HG03045 (cell line): ENCODE measurements around the gene APBA1.
"Not testable (repeated sequence)": the region's sequence is repeated elsewhere in the genome, so short reads cannot be mapped to it uniquely, and the experiment has no call there.

Source experiments
- ATAC-seq: cut with Tn5 transposase; IDR thresholded peaks from one replicate; pipeline ENCODE4 v1.9.1; 2021; ENCODE audit warnings: mild to moderate bottlenecking, moderate library complexity; ENCODE audit not compliant: unreplicated experiment

APBA1 gene

GRCh38 chr9:69420611-69421270, 251.4 kb downstream of the APBA1 start:
- no peak for ATAC-seq

DNA sequence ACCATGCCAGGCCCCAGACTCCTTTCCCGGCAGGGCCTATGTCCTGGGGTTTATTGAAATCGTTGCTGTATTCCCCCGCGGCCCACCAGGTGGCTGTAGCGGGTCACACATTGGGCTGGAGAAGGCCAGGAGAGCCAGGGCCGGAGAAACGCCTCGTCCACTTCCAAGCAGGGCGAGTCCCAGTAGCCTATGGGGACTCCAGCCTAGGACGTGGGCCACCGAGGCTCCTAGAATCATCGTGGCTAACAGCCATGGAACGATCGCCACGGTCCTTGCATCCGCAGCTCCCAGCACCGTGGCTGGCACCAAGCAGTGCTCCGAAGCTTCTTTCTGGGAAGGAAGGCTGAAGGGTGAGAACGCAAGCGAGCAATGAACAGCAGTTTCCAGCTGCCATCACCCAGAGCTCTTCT, 259.4 kb downstream of the APBA1 start:
- ATAC-seq: no peak

DNA sequence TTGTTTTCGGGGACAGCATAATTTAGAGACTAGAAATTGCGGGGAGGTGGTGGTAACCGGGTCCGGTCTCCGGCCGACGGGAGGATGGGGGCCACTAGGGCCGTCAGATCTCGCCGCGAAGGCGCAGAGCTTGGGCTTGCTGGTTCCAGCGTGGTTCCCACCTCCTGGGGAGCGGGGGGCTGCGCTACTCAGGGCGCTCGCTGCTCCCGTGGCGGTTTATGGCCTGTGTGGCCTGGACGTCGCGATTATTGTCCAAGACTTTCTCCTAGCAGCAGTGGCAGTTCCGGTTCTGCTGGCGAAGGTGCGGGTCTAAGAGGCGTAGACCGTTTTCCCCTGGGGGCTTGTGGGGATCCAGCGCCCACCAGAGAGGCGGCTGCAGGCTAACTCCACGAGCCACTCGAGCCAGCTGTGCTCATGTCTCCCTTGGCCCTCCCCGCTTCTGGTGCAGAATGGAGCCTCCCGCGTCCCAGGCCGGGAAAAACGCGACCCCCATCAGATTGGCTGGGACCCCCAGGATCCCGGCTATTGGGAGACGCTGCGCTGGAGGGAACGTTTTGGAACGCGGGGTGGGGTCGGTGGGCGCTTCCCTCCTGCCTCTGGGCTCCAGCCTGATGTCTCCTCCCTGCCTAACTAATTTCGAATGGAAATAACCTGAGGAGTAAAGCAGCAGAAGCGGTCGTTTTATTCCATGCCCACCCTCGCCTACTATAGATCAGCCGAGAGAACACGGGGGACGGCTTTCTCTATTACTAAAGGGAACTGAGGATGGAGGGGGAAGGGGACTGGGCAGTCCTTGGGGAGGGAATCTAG, 260.0 kb downstream of the APBA1 start:
- ATAC-seq: no peak

- no peak for ATAC-seq
Measured at GRCh38 chr9:69411246-69411645, 260.9 kb downstream of the APBA1 start.

DNA sequence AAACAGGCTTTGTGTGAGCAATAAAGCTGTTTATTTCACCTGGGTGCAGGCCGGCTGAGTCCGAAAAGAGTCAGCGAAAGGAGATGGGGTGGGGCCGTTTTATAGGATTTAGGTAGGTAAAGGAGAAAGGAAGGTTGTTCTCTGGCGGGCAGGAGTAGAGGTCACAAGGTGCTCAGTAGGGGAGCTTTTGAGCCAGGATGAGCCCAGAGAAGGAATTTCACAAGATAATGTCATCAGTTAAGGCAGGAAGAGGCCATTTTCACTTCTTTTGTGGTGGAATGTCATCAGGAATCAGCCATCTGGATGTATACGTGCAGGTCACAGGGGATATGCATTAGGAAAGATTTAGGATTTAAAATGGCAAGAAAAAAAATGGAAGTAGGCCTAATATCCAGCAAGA, 262.2 kb downstream of the APBA1 start:
- not testable (repeated sequence) for ATAC-seq

- no peak for ATAC-seq
Measured at GRCh38 chr9:69400470-69400869, 271.7 kb downstream of the APBA1 start.

GRCh38 chr9:69397384-69398214, 274.6 kb downstream of the APBA1 start:
- ATAC-seq: no peak

DNA sequence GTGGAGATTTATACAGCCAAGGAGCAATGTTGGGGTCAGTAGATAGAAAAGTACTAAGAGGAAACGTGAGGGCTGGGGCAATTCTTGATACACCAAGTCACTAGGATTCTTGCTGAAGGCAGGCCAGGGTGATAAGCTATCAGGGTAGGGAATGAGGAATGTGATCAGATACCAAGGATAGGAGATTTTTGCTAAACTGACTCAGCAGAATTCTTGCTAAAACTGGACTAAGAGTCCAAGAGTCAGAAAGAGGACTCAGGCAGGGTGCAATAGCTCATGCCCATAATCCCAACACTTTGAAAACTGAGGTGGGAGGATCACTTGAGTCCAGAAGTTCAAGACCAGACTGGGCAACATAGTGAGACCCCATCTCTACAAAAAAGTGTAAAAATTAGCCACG, 275.4 kb downstream of the APBA1 start:
- ATAC-seq: no peak

- ATAC-seq: no peak
Measured at GRCh38 chr9:69395718-69396117, 276.5 kb downstream of the APBA1 start.

- no peak for ATAC-seq
Measured at GRCh38 chr9:69393425-69393824, 278.7 kb downstream of the APBA1 start.

GRCh38 chr9:69392826-69393225, 279.3 kb downstream of the APBA1 start:
- ATAC-seq: no peak

- no peak for ATAC-seq
Measured at GRCh38 chr9:69391946-69392345, 280.2 kb downstream of the APBA1 start.

GRCh38 chr9:69391487-69391886, 280.7 kb downstream of the APBA1 start:
- no peak for ATAC-seq

- no peak for ATAC-seq
Measured at GRCh38 chr9:69389437-69389995, 282.7 kb downstream of the APBA1 start.

- ATAC-seq: no peak
Measured at GRCh38 chr9:69388596-69388995, 283.6 kb downstream of the APBA1 start.

DNA sequence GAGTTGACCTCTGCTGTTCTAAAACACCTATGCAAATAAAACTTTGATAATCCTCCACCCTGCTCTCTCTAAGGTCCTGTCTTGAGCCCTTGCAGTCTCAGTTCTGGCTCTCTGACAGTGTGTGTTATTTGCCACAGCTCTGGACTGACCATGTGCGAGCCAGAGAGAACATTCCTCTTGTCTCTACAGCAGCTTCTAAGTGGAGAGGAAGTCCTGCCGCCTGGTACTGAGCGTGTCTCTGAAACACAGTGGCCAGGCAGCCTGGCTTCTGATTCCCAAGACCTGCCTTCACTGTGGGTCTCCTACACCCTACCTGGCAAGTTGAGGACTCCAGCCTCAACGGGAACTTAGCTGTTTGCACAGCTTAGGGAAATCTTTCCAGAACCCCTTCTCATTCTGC, 285.5 kb downstream of the APBA1 start:
- ATAC-seq: no peak

DNA sequence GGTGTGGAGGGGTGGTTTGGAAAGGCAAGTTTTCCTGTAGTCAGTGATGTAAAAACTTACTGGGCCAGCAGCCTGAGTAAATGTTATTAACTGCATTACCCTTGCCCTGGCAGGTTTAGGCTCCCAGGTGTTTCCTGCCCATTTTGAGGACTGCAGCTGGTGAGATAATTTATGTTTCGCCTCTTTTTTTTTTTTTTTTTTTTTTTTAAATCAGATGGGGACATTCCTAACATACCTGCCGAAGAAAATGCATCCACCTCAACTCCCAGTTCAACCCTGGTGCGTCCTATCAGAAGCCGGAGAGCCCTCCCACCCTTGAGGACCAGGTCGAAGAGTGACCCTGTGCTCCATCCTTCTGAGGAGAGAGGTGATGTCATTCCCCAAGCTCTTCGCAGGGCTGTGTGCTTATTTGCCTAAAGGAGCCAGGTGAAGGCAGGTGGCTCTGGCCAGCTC, 286.6 kb downstream of the APBA1 start:
- ATAC-seq: no peak

- ATAC-seq: no peak
Measured at GRCh38 chr9:69382135-69382534, 290.0 kb downstream of the APBA1 start.

- no peak for ATAC-seq
Measured at GRCh38 chr9:69380811-69381210, 291.4 kb downstream of the APBA1 start.

DNA sequence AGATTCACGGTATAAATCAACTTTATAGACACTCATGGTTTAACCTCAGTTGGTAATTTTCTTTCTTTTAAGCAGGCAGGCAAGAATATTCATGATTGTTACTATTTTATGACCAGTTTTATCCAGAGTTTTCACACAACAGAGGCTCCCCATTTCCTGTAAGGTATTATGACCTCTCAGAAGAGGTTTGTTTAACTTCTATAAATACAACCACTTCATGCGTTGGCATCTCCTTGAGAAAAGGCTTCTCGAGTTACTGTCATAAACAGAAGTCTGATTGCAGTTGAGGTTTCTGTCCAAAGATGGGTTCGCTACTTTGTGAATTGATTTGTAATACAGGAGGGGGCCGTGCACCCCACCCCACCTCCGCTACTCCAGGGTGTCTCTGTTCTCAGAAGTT, 291.9 kb downstream of the APBA1 start:
- ATAC-seq: no peak

- ATAC-seq: no peak
Measured at GRCh38 chr9:69379270-69379982, 292.7 kb downstream of the APBA1 start.
